CD14-positive monocyte (primary cell): ENCODE data around the gene IL6ST. TPM values are rescaled to one million over a fixed set of nuclear protein-coding genes. Genes with fewer than 3 reads are reported as not detected.
"Not testable (repeated sequence)": the region's sequence is repeated elsewhere in the genome, so short reads cannot be mapped to it uniquely, and the experiment has no call there.

Source experiments
- DNase-seq, 3 donors: peaks; one replicate each; pipeline ENCODE4 v3.0.0-alpha.2; 2011 to 2022
- H2AFZ ChIP-seq: 2 replicates; pipeline ENCODE4 v1.6.0; 2012; ENCODE audit warnings: mild to moderate bottlenecking, low read depth, low read length, inconsistent platforms; ENCODE audit not compliant: insufficient read depth, poor library complexity, severe bottlenecking
- H3K27ac ChIP-seq, 2 donors: 1 replicate in 1 of 2; 2 replicates in 1 of 2; pipeline ENCODE4 v1.5.1; 2012 to 2013; ENCODE audit warnings: low read length in 2 of 2, control low read depth in 1 of 2, inconsistent platforms in 1 of 2, low read depth in 1 of 2, mild to moderate bottlenecking in 1 of 2
- H3K27me3 ChIP-seq, 2 donors: one replicate each; pipeline versions ENCODE4 v1.6.0 to v1.6.1; 2011 to 2013; ENCODE audit warnings: low read length in 2 of 2; ENCODE audit not compliant: control insufficient read depth in 2 of 2, insufficient read depth in 2 of 2
- H3K36me3 ChIP-seq, 2 donors: replicated peaks in 1 of 2; 1 replicate in 1 of 2; 2 replicates in 1 of 2; pipeline versions ENCODE4 v1.5.1 to v1.6.1; 2012 to 2013; ENCODE audit warnings: low read length in 2 of 2, control low read depth in 1 of 2, inconsistent platforms in 1 of 2, mild to moderate bottlenecking in 1 of 2; ENCODE audit not compliant: insufficient read depth in 2 of 2, control insufficient read depth in 1 of 2
- H3K4me1 ChIP-seq, 2 donors: 1 replicate in 1 of 2; 2 replicates in 1 of 2; pipeline versions ENCODE4 v1.5.1 to v1.6.1; 2012 to 2013; ENCODE audit warnings: low read length in 2 of 2, control low read depth in 1 of 2, inconsistent platforms in 1 of 2, mild to moderate bottlenecking in 1 of 2, moderate library complexity in 1 of 2; ENCODE audit not compliant: insufficient read depth in 2 of 2, control insufficient read depth in 1 of 2
- H3K4me2 ChIP-seq: replicated peaks from 2 replicates; pipeline ENCODE3; 2012; ENCODE audit warnings: low read length, moderate library complexity, mild to moderate bottlenecking; ENCODE audit not compliant: poor library complexity, severe bottlenecking; ENCODE audit errors: extremely low read depth
- H3K4me3 ChIP-seq, 3 experiments: fragments of 200-600 bp in 1 of 3; sonication (generic) in 1 of 3; replicated peaks in 1 of 3; 1 replicate in 2 of 3; 2 replicates in 1 of 3; pipeline ENCODE4 v1.5.1; 2011 to 2013; ENCODE audit warnings: low read length in 3 of 3, mild to moderate bottlenecking in 3 of 3, control low read depth in 2 of 3, low read depth in 2 of 3, inconsistent platforms in 1 of 3, moderate library complexity in 1 of 3
- H3K79me2 ChIP-seq: 2 replicates; pipeline ENCODE4 v1.6.0; 2012; ENCODE audit warnings: mild to moderate bottlenecking, control low read depth, inconsistent platforms, low read length, moderate library complexity; ENCODE audit not compliant: insufficient read depth
- H3K9ac ChIP-seq: 2 replicates; pipeline ENCODE4 v1.6.0; 2017; ENCODE audit warnings: low read length, mild to moderate bottlenecking; ENCODE audit not compliant: insufficient read depth, poor library complexity, severe bottlenecking
- H3K9me3 ChIP-seq, 2 donors: replicated peaks in 1 of 2; 1 replicate in 1 of 2; 2 replicates in 1 of 2; pipeline versions ENCODE4 v1.5.1 to v1.6.1; 2012 to 2013; ENCODE audit warnings: low read length in 2 of 2, control low read depth in 1 of 2; ENCODE audit not compliant: control insufficient read depth in 1 of 2, insufficient read depth in 1 of 2
- H4K20me1 ChIP-seq: 2 replicates; pipeline ENCODE4 v1.6.0; 2012; ENCODE audit warnings: mild to moderate bottlenecking, low read length, control low read depth, moderate library complexity; ENCODE audit not compliant: insufficient read depth
- H3K27ac Mint-ChIP-seq, 7 donors: one replicate each; pipeline ENCODE4 v1.8.0; 2020; ENCODE audit warnings: mild to moderate bottlenecking in 7 of 7, mixed read lengths in 7 of 7, moderate library complexity in 6 of 7, inconsistent platforms in 2 of 7
- H3K27me3 Mint-ChIP-seq, 3 donors: one replicate each; pipeline ENCODE4 v1.8.0; 2021 to 2022; ENCODE audit warnings: low read depth in 3 of 3, mild to moderate bottlenecking in 3 of 3, mixed read lengths in 3 of 3, moderate library complexity in 3 of 3, inconsistent platforms in 1 of 3
- H3K36me3 Mint-ChIP-seq, 2 donors: one replicate each; pipeline ENCODE4 v1.8.0; 2020; ENCODE audit warnings: mixed read lengths in 2 of 2, inconsistent platforms in 1 of 2, mild to moderate bottlenecking in 1 of 2
- H3K4me1 Mint-ChIP-seq: one replicate; pipeline ENCODE4 v1.8.0; 2020; ENCODE audit warnings: mild to moderate bottlenecking, mixed read lengths
- H3K4me3 Mint-ChIP-seq, 2 donors: one replicate each; pipeline ENCODE4 v1.8.0; 2020; ENCODE audit warnings: mild to moderate bottlenecking in 2 of 2, mixed read lengths in 2 of 2, moderate library complexity in 1 of 2
- H3K9me3 Mint-ChIP-seq, 7 donors: one replicate each; pipeline ENCODE4 v1.8.0; 2020 to 2022; ENCODE audit warnings: mixed read lengths in 7 of 7, mild to moderate bottlenecking in 6 of 7, moderate library complexity in 6 of 7, inconsistent platforms in 2 of 7
- CTCF ChIP-seq: fragments of 200-600 bp; IDR thresholded peaks from one replicate; pipeline ENCODE4 v1.8.0; 2022; ENCODE audit warnings: antibody characterized with exemption, mild to moderate bottlenecking
- WGBS: methylation state at CpG from one replicate; pipeline ENCODE4 v1.1.5; 2013; ENCODE audit warnings: missing lambda C conversion rate; ENCODE audit not compliant: insufficient coverage; 5-methylcytosine and 5-hydroxymethylcytosine counted together
- intact Hi-C, 2 donors: fragments of 100-400 bp; cut with micrococcal nuclease; formaldehyde crosslinking; loops; one replicate each; pipeline versions ENCODE4 v1.15.0 to v1.15.1; 2023
- polyA plus RNA-seq, 3 donors: library from polyadenylated mRNA; depleted of rRNA in 1 of 3; unstranded in 2 of 3; stranded (reverse) in 1 of 3; fragments of 300-500 nt in 2 of 3; fragments of >200 nt in 1 of 3; fragmentation: Illumina TruSeq in 2 of 3; gene quantifications; 1 replicate in 2 of 3; 2 replicates in 1 of 3; pipeline ENCODE4 v1.2.3, GENCODE V29; 2012 to 2021

The IL6ST gene
- polyA plus RNA-seq, 3 donors = 22.1 to 28.7 (median 25.7) TPM

- H3K79me2 ChIP-seq, H3K9ac ChIP-seq, DNase-seq, H2AFZ ChIP-seq, H3K4me1 ChIP-seq, H3K4me2 ChIP-seq, H3K4me3 ChIP-seq, H3K4me1 Mint-ChIP-seq, H3K9me3 Mint-ChIP-seq, H3K27ac ChIP-seq, H3K27ac Mint-ChIP-seq, H3K4me3 Mint-ChIP-seq, H3K9me3 ChIP-seq, H3K27me3 Mint-ChIP-seq, H3K27me3 ChIP-seq: not testable (repeated sequence)
- intact Hi-C loops = loop anchor here in 1 of 2 donors (10.0 kb wide), 3 partner anchors 267 to 1287 kb away; no protein-coding TSS in a partner anchor
- Histone ChIP-seq H4K20me1 (peaks cover 10% of the 10 kb centered on the region), H3K36me3 (peaks cover 49 to 69% of the 10 kb centered on the region in 2 donors)
- H3K36me3 Mint-ChIP-seq = peaks cover 52 to 58% of the 10 kb centered on the region in 2 donors
These were observed 57.2 kb downstream of the IL6ST start for GRCh38 chr5:55937598-55937997.

GRCh38 chr5:55936100-55936693 is 58.6 kb downstream of the IL6ST start:
- H3K36me3 ChIP-seq = peaks cover 35 to 55% of the 10 kb centered on the region in 2 donors
- peaks cover 4% of the 10 kb centered on the region for H4K20me1 ChIP-seq
- Mint-ChIP-seq H3K4me3 (no peak overlapping the region), H3K9me3 (no peaks in the 10 kb centered on the region), H3K4me1 (no peaks in the 10 kb centered on the region), H3K36me3 (peaks cover 39 to 48% of the 10 kb centered on the region in 2 donors), H3K27me3 (no peaks in the 10 kb centered on the region), H3K27ac (no peak overlapping the region)
- no peaks in the 10 kb centered on the region for H3K27me3 ChIP-seq
- WGBS = no CpG with 5 or more reads among the region's 3 CpGs
- peak; percentile 83 for TF ChIP-seq CTCF
- no peak overlapping the region for H3K9ac ChIP-seq
- H3K9me3 ChIP-seq = no peaks in the 10 kb centered on the region
- H3K4me1 ChIP-seq = no peaks in the 10 kb centered on the region
- H3K4me2 ChIP-seq = no peak overlapping the region
- H3K27ac ChIP-seq = no peak overlapping the region
- no peaks in the 10 kb centered on the region for H3K79me2 ChIP-seq
- no peak overlapping the region for H2AFZ ChIP-seq
- intact Hi-C loops = loop anchor here in 1 of 2 donors (10.0 kb wide), 3 partner anchors 269 to 1289 kb away; no protein-coding TSS in a partner anchor
- peak; percentile 68 to 72 (median 69) for DNase-seq
- no peak overlapping the region for H3K4me3 ChIP-seq
